Gastrocnemius medialis (tissue), 4 donors: Measurements from ENCODE around the gene BCL2L13.

Experiments
- CTCF ChIP-seq, 5 experiments: fragments of 450-650 bp in 3 of 5; fragments of 200-600 bp in 2 of 5; sonication (generic) in 2 of 5; IDR thresholded peaks in 4 of 5; conservative IDR thresholded peaks in 1 of 5; 1 replicate in 4 of 5; 2 replicates in 1 of 5; pipeline ENCODE4 v1.5.1; 2016 to 2019; ENCODE audit warnings: antibody characterized with exemption in 5 of 5, mild to moderate bottlenecking in 3 of 5, moderate library complexity in 3 of 5
- POLR2A ChIP-seq, 2 donors: fragments of 450-650 bp; IDR thresholded peaks; one replicate each; pipeline ENCODE4 v1.6.1; 2017; ENCODE audit warnings: antibody characterized with exemption in 2 of 2, mild to moderate bottlenecking in 2 of 2, moderate library complexity in 2 of 2

GRCh38 chr22:17778412-17778976 is 139.9 kb downstream of the BCL2L13 start:
- no peak for TF ChIP-seq CTCF (IDR thresholded peaks at IDR 0.05 in 4 of 5, conservative IDR thresholded peaks at IDR 0.05 in 1 of 5)
- TF ChIP-seq POLR2A (IDR thresholded peaks at IDR 0.05), result no peak
